Liver (tissue), 9 donors: ENCODE results near the gene JAG2. TPM values are rescaled to one million over a fixed set of nuclear protein-coding genes. Genes with fewer than 3 reads are reported as not detected.

Experiments
- DNase-seq: peaks from one replicate; pipeline ENCODE4 v3.0.0-alpha.2; 2017; ENCODE audit warnings: low spot score
- H3K27ac ChIP-seq, 2 donors: one replicate each; pipeline ENCODE4 v1.7.0; 2013; ENCODE audit warnings: inconsistent platforms in 2 of 2, low read length in 2 of 2, control low read depth in 1 of 2, low read depth in 1 of 2, mild to moderate bottlenecking in 1 of 2
- H3K27me3 ChIP-seq, 4 donors: one replicate each; pipeline versions ENCODE4 v1.6.1 to v1.7.0; 2013; ENCODE audit warnings: low read length in 3 of 4, inconsistent platforms in 1 of 4, mild to moderate bottlenecking in 1 of 4, moderate library complexity in 1 of 4; ENCODE audit not compliant: control insufficient read depth in 4 of 4, insufficient read depth in 4 of 4
- H3K36me3 ChIP-seq, 4 donors: one replicate each; pipeline versions ENCODE4 v1.6.1 to v1.7.0; 2013; ENCODE audit warnings: low read length in 3 of 4, mild to moderate bottlenecking in 3 of 4, low read depth in 1 of 4, moderate library complexity in 1 of 4; ENCODE audit not compliant: control insufficient read depth in 4 of 4, insufficient read depth in 3 of 4
- H3K4me1 ChIP-seq, 4 donors: one replicate each; pipeline versions ENCODE4 v1.6.1 to v1.7.0; 2013; ENCODE audit warnings: low read length in 3 of 4, mild to moderate bottlenecking in 3 of 4, moderate library complexity in 1 of 4; ENCODE audit not compliant: control insufficient read depth in 4 of 4, insufficient read depth in 4 of 4
- H3K4me3 ChIP-seq, 3 donors: one replicate each; pipeline versions ENCODE4 v1.6.1 to v1.7.0; 2013; ENCODE audit warnings: low read length in 3 of 3, control low read depth in 1 of 3, low read depth in 1 of 3, mild to moderate bottlenecking in 1 of 3
- H3K9ac ChIP-seq, 2 donors: one replicate each; pipeline ENCODE4 v1.7.0; 2013; ENCODE audit warnings: low read length in 2 of 2, mild to moderate bottlenecking in 2 of 2, moderate library complexity in 2 of 2, control low read depth in 1 of 2, low read depth in 1 of 2
- H3K9me3 ChIP-seq, 4 donors: one replicate each; pipeline versions ENCODE4 v1.6.1 to v1.7.0; 2013; ENCODE audit warnings: low read length in 3 of 4; ENCODE audit not compliant: control insufficient read depth in 4 of 4
- EGR1 ChIP-seq, 2 donors: IDR thresholded peaks; 2 replicates each; pipeline ENCODE4 v1.6.1; 2016 to 2018; ENCODE audit warnings: antibody characterized with exemption in 2 of 2, low read depth in 2 of 2
- FOXA1 ChIP-seq: IDR thresholded peaks from 2 replicates; pipeline ENCODE4 v1.6.1; 2016; ENCODE audit warnings: antibody characterized with exemption
- FOXA2 ChIP-seq: IDR thresholded peaks from 2 replicates; pipeline ENCODE4 v1.6.1; 2016; ENCODE audit warnings: antibody characterized with exemption
- GABPA ChIP-seq, 2 donors: IDR thresholded peaks in 1 of 2; conservative IDR thresholded peaks in 1 of 2; 2 replicates each; pipeline ENCODE4 v1.6.1; 2016; ENCODE audit warnings: antibody characterized with exemption in 2 of 2, mild to moderate bottlenecking in 1 of 2, moderate library complexity in 1 of 2
- HNF4A ChIP-seq, 2 donors: conservative IDR thresholded peaks; 2 replicates each; pipeline ENCODE4 v1.6.1; 2016; ENCODE audit warnings: antibody characterized with exemption in 2 of 2, mild to moderate bottlenecking in 2 of 2
- HNF4G ChIP-seq: IDR thresholded peaks from 2 replicates; pipeline ENCODE4 v1.6.1; 2016; ENCODE audit warnings: antibody characterized with exemption
- JUND ChIP-seq, 2 donors: IDR thresholded peaks; 2 replicates each; pipeline ENCODE4 v1.6.1; 2016; ENCODE audit warnings: antibody characterized with exemption in 2 of 2
- MAX ChIP-seq: IDR thresholded peaks from 2 replicates; pipeline ENCODE4 v1.6.1; 2016; ENCODE audit warnings: antibody characterized with exemption
- NR2F2 ChIP-seq: IDR thresholded peaks from 2 replicates; pipeline ENCODE4 v1.6.1; 2016; ENCODE audit warnings: antibody characterized with exemption
- RAD21 ChIP-seq, 2 donors: IDR thresholded peaks; 2 replicates each; pipeline ENCODE4 v1.6.1; 2016; ENCODE audit warnings: antibody characterized with exemption in 2 of 2, mild to moderate bottlenecking in 2 of 2
- RXRA ChIP-seq, 2 donors: IDR thresholded peaks; 2 replicates each; pipeline ENCODE4 v1.6.1; 2017 to 2018; ENCODE audit warnings: antibody characterized with exemption in 2 of 2, mild to moderate bottlenecking in 1 of 2
- SP1 ChIP-seq: IDR thresholded peaks from 2 replicates; pipeline ENCODE4 v1.6.1; 2018; ENCODE audit warnings: antibody characterized with exemption, mild to moderate bottlenecking
- TAF1 ChIP-seq: conservative IDR thresholded peaks from 2 replicates; pipeline ENCODE4 v1.6.1; 2016; ENCODE audit warnings: antibody characterized with exemption, mild to moderate bottlenecking
- YY1 ChIP-seq: IDR thresholded peaks from 2 replicates; pipeline ENCODE4 v1.6.1; 2016; ENCODE audit warnings: antibody characterized with exemption, mild to moderate bottlenecking
- ZBTB33 ChIP-seq: IDR thresholded peaks from 2 replicates; pipeline ENCODE4 v1.6.1; 2016; ENCODE audit warnings: antibody characterized with exemption
- WGBS: extraction: QIAGEN DNeasy Blood & Tissue Kit; methylation state at CpG from one replicate; pipeline ENCODE4 v1.1.7; 2013; 5-methylcytosine and 5-hydroxymethylcytosine counted together
- polyA plus RNA-seq, 2 donors: library from polyadenylated mRNA; stranded (reverse) in 1 of 2; unstranded in 1 of 2; fragments of 200-250 nt in 1 of 2; fragments of >200 nt in 1 of 2; fragmentation: Nextera tagmentation in 1 of 2; extraction: Ambion mirVana in 1 of 2; gene quantifications; one replicate each; pipeline versions ENCODE4 v1.2.1 to v1.2.3, GENCODE V29; 2013 to 2015
- total RNA-seq, 2 donors: library from RNA; depleted of rRNA; stranded (reverse); fragments of >200 nt; gene quantifications; one replicate each; pipeline ENCODE4 v1.2.3, GENCODE V29; 2014
- TF ChIP-seq, protein P1 (sequence below): fragments of 150-350 bp; IDR thresholded peaks from 2 replicates; pipeline ENCODE4 v1.5.1; 2017; ENCODE audit warnings: improper control_type of control experiment, low read depth, low read length; ENCODE audit not compliant: missing input control
- TF ChIP-seq, protein P2 (sequence below): IDR thresholded peaks from 2 replicates; pipeline ENCODE4 v1.6.1; 2016; ENCODE audit warnings: antibody characterized with exemption
- donor health status: healthy.
- donor health status: healthy.
- donor health status: healthy.
- donor health status: healthy.
- donor health status: healthy.

The JAG2 gene
- total and polyA plus RNA-seq, 4 donors, result 0.24 to 1.0 (median 0.54) TPM

DNA sequence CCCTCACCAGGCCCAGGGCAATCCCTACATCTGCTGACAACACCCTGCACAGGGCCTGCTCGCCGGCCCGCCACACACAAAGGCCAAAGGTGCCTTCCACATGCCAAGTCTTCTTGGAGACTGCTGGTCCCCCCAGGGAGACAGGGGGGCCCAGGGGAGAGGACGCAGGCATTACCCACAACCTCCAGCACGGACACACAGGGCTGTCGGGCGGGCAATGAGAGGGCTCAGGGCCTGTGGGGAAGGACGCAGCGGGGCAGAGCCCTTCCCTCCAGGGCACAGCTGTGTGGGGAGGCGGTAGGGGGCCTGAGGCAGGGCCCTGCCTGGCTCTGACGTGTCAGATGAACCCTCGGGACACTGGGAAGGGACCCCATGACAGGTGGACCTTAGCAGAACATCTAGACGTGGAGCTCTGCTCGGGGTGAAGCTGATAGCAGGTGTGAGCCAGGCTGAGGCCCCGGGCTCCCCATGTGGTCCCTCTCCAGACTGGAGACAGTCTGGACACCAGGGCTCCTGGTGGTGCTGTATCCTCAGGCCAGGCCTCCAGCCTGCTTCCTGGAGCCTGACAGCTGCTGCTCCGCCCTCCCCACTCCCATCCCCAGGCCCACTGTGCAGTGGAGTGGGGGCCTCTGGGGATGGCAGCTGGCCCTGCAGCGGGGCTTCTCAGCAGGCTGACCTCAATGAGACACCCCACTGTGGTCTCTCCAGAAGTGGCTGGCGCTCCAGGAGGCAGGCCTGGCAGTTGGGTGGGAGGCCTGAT is 44.1 kb upstream of the JAG2 start:
- Histone ChIP-seq H3K4me3 (no peak overlapping the region), H3K9ac (no peak overlapping the region), H3K4me1 (no peaks in the 10 kb centered on the region), H3K27me3 (no peaks in the 10 kb centered on the region), H3K27ac (no peak overlapping the region), H3K36me3 (peaks cover 0 to 30% (median 2%) of the 10 kb centered on the region in 4 donors), H3K9me3 (no peaks in the 10 kb centered on the region)
- 96% methylated on average over 18 of the region's 18 CpGs for WGBS
- DNase-seq, result no peak
- TF ChIP-seq RAD21 (IDR thresholded peaks at IDR 0.05), result no peak
- no peak for TF ChIP-seq GABPA (IDR thresholded peaks at IDR 0.05 in 1 of 2, conservative IDR thresholded peaks at IDR 0.05 in 1 of 2)
- TF ChIP-seq HNF4A (conservative IDR thresholded peaks at IDR 0.05), result no peak
- no peak for TF ChIP-seq ZBTB33
- TF ChIP-seq NR2F2, result no peak

DNA sequence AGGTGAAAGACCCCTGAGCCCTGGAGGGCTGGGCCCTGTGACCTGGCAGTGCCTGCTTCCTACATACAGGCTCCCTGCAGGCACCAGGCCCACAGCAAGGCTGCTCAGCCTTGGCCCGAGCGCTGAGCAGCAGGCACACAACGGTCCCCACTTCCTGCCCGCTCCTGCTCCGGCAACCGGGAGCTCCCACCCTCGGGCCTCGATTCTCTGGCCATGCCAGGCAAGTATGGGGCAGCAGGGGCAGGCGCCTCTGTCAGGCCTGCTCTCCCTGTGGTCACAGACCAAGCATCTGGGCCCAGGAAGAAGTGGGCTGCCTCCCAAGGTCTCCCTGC is 43.1 kb upstream of the JAG2 start:
- 93% methylated on average over 9 of the region's 9 CpGs for WGBS
- H3K27me3 ChIP-seq, result no peaks in the 10 kb centered on the region
- H3K4me3 ChIP-seq, result no peak overlapping the region
- H3K9me3 ChIP-seq, result no peaks in the 10 kb centered on the region
- H3K4me1 ChIP-seq, result peaks cover 0 to 2% (median 0%) of the 10 kb centered on the region in 4 donors
- no peak for DNase-seq
- no peak overlapping the region for H3K27ac ChIP-seq
- no peak for TF ChIP-seq HNF4G
- no peak for TF ChIP-seq GABPA (IDR thresholded peaks at IDR 0.05 in 1 of 2, conservative IDR thresholded peaks at IDR 0.05 in 1 of 2)
- no peak for TF ChIP-seq FOXA1
- no peak for TF ChIP-seq RXRA (IDR thresholded peaks at IDR 0.05)
- TF ChIP-seq MAX, result no peak
- no peak for TF ChIP-seq FOXA2
- H3K9ac ChIP-seq, result no peak overlapping the region
- H3K36me3 ChIP-seq, result peaks cover 0 to 20% (median 2%) of the 10 kb centered on the region in 4 donors

GRCh38 chr14:105211086-105211757 is 42.6 kb upstream of the JAG2 start:
- H3K27ac ChIP-seq, result no peak overlapping the region
- no peaks in the 10 kb centered on the region for H3K9me3 ChIP-seq
- 97% methylated on average over 23 of the region's 23 CpGs for WGBS
- TF ChIP-seq FOXA1 (no peak), RAD21 (IDR thresholded peaks at IDR 0.05) (no peak), TAF1 (no peak), GABPA (IDR thresholded peaks at IDR 0.05 in 1 of 2, conservative IDR thresholded peaks at IDR 0.05 in 1 of 2) (no peak), HNF4A (conservative IDR thresholded peaks at IDR 0.05) (no peak), FOXA2 (no peak), SP1 (no peak), JUND (IDR thresholded peaks at IDR 0.05) (no peak), EGR1 (IDR thresholded peaks at IDR 0.05; ENCODE audit: low read depth in 2 of 2) (no peak), HNF4G (no peak), YY1 (no peak), MAX (no peak), ZBTB33 (no peak)
- TF ChIP-seq, protein P1, sequence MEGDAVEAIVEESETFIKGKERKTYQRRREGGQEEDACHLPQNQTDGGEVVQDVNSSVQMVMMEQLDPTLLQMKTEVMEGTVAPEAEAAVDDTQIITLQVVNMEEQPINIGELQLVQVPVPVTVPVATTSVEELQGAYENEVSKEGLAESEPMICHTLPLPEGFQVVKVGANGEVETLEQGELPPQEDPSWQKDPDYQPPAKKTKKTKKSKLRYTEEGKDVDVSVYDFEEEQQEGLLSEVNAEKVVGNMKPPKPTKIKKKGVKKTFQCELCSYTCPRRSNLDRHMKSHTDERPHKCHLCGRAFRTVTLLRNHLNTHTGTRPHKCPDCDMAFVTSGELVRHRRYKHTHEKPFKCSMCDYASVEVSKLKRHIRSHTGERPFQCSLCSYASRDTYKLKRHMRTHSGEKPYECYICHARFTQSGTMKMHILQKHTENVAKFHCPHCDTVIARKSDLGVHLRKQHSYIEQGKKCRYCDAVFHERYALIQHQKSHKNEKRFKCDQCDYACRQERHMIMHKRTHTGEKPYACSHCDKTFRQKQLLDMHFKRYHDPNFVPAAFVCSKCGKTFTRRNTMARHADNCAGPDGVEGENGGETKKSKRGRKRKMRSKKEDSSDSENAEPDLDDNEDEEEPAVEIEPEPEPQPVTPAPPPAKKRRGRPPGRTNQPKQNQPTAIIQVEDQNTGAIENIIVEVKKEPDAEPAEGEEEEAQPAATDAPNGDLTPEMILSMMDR, result no peak
- TF ChIP-seq, protein P2, sequence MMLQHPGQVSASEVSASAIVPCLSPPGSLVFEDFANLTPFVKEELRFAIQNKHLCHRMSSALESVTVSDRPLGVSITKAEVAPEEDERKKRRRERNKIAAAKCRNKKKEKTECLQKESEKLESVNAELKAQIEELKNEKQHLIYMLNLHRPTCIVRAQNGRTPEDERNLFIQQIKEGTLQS, result no peak
- no peak overlapping the region for H3K4me3 ChIP-seq
- H3K4me1 ChIP-seq, result peaks cover 0 to 2% (median 0%) of the 10 kb centered on the region in 4 donors
- DNase-seq, result no peak
- H3K36me3 ChIP-seq, result peaks cover 0 to 17% (median 2%) of the 10 kb centered on the region in 4 donors
- H3K27me3 ChIP-seq, result no peaks in the 10 kb centered on the region
- H3K9ac ChIP-seq, result no peak overlapping the region
